Brain pericyte (primary cell): ENCODE data around the gene STK32C.

ENCODE experiments used
- DNase-seq: peaks from one replicate; pipeline ENCODE4 v3.0.0-alpha.2; 2012; ENCODE audit warnings: low read depth, low spot score

The STK32C gene

DNA sequence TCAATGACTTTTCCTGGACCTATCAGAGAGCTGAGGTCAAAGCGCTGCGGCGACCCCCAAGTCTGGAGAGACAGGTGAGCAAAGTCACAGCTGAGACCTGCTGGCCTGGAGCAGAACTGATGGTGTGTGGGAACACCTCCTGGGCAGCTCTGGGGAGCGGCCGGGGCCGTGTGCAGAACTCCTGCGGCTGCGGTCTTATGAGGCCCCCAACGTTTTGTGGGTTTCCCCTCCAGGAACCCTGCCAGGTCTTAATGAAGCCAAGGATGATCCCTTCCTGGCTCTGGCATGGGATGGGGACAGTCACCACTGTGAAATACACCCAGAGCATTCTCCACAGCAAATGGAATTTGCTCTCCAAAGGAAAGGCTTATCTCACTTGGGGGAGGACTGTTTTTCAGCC is 94.9 kb downstream of the STK32C start:
- DNase-seq = no peak

DNA sequence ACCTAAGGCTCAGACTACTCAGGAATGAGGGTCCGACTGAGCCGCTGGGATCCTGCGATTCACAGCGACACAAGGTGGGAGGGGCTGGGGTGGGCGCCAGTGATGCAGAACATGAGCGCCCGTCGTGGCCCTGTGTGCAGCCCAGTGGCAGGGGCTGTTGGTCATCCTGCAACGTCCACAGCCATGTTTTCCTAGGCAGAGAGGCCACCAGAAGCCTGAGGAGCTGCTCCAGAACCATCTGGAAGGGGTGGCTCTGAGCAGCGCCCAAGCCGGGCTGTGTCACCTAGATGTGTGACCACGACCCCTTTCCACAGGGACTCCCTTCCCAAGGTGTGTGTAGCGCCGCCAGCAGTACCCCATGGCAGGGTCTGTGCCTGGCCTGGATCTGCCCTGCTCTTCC is 96.5 kb downstream of the STK32C start:
- DNase-seq = no peak

DNA sequence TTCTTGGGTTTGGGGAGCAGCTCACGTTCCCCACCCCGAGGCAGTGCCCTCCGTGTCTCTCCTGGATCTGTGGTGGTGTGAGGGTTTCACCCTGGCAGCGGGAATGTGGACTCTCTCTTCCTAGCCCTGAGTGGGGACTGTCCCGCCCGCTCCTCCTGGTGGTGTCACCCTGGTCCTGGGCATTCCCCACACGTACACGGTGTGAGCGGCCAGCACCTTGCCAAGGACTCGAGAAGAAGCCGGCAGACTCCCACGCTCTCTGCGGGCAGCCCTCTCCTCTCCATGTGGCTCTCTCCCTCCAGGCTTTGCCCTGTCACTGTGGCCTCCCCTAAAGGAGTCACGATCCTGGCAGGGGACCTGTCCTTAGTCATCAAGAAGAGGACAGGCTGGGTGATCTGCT is 97.0 kb downstream of the STK32C start:
- DNase-seq = no peak

DNA sequence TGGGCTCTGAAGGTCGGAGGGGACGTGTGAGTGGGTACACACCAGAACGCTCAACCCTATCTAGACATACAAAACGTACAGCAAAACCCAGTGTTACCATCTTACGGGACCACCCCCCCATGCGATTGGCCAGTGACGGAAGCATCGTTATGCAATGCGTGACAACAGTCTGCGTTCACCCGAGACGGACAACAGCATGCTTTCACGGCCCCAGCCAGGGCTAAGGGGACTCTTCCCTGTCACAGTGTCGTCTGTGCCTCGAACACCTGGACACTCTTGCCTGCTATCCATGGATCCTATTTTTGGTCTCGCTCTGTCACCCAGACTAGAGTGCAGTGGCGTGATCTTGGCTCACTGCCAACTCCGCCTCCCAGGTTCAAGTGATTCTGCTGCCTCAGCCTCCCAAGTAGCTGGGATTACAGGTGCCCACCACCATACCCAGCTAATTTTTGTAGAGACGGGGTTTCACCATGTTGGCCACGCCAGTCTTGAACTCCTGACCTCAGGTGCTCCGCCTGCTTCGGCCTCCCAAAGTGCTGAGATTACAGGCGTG is 97.7 kb downstream of the STK32C start:
- no peak for DNase-seq

DNA sequence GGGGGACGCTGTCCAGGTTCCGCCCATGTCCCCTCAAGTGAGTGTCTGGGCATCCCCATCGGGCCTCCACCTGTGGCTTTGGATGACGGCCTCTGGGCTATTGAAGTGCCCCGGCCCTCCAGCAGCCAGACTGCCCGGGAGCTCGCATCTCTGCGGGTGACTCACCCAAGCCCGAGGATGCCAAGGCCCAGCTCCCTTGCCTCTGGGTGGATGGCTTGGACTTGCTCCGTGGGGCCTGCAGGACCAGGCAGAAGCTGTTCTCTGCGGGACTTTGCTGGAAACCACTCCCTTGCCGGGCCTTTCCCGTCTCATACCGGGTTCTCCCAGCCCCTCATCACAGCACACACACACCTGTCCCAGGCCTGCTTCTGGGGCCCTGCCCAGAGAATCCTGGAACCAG is 98.6 kb downstream of the STK32C start:
- DNase-seq = no peak

DNA sequence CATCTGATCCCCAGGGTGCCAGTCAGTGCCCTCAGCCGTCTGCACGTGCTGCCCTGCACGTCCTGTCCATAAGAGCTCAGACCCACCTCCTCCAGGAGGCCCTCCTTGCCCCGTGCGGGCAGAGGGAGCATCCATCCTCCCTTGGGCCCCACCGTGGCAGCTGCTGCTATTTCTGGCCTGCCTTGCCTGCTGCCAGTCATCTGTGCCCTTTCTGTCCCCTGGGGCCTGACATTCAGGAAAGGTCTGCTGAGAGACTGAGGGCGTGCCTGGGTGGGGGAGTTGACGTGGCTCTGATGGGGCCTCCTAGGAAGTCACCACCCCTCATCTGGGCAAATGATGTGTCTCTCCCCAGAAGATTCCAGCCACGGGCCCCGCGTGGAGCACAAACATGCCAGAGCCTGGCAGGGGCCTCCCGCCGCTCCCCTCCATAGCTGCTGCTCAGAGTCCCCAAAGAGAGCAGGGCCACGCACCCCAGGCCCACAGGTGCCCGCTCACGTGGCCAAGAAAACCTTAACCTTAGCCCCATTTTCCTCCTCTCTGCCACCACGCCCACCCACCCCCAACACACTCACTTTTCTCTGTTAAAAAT is 99.2 kb downstream of the STK32C start:
- no peak for DNase-seq

DNA sequence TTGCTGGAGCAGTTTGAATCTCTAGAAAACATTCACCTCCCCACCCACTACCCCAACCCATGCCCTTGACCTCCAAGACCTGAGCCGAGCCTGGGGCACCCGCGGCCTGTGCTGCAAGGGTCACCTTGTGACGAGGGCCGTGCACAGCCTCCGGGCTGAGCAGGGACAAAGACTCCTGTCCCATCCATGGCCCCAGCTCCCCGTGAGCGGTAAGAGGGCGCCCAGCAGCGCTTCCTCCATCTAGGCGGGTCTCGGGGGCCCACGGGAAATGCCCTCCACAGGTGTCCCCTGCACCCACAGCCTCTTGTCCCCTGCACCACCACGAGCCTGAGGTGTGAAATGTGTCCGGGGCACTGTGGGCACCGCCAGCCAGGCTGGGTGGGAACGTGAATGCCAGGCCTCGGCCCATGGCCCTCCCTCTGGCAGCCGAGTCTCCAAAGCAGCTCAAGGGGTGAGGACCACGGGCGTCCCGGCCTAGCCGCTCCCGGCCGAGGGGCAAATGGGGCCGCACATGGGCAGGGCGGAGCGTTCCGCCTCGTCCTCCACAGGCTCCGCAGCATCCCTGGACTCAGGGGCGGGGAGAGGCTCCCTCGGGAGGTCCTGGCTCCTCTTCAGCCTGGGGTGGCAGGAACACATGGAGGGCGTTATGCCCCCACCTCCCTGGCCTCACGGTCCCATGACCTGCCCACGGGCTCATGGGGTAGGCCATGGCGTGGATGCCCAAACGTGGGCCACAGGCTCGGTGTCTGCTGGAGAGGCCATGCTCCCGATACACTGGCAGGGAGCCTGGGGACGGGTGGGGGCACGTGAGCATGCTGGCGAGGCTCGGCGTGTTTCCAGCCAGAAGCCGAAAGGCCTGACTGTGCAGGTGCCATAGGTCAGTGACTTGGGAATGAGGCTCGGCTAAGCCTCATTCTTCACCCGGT is 100.0 kb downstream of the STK32C start:
- DNase-seq = no peak

DNA sequence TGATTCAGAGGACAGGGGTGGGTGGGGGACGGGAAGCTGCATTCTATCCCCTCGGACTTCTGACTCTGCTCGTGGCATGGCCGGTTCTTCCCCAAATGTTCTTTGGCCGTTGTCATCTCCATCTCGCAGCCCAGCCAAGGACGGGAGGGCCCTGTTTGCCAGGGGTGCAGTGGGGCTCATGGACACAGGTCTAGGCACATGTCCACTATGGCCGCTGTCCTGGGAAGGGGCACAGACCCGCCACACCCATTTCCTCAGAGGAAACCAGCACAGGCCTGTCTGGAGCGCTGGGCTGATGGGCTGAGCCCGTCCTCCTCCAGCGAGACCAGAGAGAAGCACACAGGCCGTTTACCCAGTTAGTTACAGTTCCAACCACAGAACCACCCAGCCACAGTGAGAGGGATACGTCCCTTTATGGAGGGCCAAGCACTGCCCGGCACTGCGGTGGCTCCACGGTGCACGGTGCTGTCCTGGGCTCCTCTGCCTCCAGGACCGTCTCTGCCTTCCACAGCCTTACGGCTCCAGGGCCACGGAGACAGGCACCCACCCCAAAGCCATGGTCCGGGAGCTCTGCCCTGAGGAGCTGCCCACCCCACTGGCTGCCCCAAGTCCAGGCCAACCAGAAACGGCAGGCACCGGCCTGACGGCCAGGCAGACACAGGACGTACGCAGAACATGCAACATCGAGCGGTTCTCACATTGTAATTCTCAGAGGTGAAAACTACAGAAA is 100.8 kb downstream of the STK32C start:
- DNase-seq = no peak

DNA sequence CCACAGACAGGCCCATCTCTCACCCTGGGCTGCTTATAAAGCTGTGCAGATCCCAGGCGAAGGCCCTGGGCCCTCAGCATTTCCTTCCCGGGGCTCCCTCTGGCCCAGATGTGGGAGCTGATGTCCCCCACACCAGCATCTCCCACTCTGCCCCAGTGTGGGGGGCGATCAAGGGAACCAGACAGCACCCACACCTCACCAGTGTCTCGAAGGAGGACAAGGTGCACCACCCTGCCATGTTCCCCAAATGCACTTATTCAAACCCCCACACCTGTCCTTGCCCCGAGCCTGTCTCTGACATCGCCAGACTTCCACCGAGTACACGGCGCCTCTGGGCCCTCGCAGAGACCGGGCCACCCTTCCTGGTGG is 101.4 kb downstream of the STK32C start:
- DNase-seq = no peak

DNA sequence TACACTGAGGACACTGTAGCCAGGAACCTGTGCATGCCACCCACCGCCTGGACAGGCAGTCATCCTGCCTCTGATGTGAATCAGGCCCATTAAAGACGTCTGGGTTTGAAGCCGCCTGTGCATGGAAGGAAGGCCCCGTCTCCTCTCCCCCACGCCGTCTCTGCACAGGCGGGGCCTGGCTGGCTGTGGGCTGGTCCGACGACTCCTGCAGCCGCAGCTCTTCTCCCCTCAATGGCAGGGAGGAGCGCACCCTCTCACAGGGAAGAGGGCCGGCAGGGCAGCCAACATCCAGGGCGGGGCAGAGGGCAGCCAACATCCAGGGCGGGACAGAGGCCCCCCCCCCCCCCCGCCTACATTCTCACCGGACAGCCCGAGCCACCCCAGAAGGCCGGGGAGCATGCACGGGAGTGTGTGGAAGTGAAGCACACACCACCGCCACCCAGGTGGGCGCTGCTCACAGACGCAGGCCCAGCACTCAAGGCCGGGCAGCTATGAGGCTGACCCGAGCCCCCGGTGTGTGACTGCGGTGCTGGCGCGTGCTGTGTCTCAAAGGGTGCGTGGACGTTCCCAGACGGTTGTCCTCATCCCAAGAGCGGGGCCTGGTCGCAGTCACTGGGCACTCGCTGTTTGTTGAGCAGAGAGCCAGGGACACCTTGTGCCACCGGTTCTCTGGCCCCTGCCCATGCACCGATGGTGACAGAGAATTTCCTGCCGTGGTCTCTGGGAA is 101.9 kb downstream of the STK32C start:
- no peak for DNase-seq

DNA sequence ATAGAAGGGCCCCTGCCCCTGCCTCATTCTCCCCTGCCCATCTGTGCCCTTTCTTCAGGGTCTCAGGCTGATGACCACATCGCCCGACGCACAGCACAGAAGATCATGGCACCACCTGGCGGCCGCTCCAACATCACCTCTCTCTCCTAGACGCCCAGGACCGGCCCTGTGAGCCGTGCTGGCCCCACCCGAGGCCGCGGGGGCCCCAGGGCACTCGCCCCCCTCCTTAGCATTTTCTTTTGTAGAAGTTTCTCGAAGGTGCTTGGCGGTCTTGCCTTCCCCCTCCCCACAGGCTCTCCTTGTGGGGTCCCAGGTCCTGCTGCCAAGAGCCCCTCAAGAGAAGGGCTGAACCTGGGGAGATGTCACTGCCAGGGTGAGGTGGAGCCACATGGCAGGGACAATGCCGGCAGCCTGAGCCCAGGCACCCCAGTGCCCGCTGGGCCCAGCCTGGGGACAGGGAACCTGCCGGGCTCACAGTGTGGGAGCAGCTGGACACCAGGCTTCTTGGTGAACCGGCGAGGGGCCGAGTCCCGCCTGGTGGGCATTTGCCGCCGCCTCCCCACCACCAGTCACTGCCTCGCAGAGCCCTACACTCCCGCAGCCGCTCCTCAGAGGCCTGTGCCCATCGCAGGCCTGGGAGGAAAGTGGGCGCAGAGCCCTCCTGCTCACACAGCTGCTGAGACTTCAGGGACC is 102.8 kb downstream of the STK32C start:
- no peak for DNase-seq

DNA sequence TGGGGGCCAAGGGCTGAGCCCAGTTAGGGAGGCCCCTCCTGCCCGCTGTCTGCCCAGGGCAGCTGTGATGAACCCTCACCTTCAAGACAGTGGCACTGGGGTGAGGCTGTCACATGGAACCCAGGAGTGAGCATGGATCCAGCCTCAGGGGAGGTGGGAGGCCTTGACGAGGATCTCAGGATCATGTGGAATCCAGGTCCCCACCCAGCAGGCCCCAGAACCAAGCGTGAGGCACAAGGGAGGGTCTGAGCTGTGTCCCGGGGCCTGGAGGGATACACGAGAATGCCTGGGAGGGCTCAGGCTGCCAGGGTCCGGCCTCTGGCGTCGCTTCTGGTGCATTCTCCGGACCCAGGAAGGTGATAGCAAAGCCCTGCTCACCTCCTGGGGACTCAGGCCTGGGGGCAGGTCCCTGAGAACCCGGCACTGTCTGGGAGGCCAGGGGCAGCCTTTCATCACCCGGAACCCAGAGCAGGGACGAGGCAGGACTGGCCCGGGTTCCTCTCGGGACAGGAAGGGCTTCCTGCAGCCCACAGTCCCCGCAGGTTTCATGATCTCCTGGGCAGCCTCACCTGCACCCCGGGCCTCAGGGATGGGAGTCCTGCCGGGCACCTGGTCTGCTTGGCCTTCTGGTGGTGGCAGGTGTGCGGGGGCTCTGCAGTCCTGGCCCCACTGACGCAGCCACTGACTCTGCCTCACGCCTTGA is 103.5 kb downstream of the STK32C start:
- no peak for DNase-seq

DNA sequence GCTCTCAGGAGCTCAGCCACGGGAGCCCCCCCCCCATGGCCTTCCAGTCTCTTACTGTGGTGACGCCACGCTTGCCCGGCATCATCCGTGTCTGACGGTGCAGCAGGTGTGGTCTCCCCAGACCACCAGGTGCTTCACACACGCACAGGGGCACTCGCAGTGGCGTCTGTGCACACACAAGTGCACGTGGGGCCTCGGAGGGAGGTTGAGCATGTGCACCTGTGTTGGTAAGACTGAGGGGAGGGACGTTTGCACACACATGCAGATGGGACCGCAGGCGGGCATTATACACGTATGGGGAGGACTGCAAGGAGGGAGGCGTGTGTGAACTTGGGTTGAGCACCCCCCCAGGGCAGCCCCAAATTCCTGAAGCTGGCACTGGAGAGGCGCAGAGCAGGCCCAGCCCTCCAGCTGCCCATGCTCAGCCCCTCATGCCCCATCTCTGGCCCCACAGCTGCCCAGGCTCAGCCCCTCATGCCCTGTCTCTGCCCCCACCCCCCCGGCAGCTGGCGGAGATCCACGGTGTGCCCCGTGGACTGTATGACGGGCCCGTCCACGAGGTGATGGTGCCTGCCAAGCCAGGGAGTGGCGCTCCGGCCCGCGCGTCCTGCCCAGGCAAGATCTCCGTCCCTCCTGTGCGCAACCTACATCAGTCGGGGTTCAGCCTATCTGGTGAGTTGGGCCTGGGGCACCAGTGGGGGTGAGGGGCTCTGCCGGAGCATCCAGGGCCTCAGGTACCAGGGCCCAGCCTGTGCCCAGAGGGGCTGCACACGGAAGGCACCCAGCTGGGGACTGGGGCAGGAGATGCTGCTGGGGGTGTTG is 104.3 kb downstream of the STK32C start:
- DNase-seq = no peak

DNA sequence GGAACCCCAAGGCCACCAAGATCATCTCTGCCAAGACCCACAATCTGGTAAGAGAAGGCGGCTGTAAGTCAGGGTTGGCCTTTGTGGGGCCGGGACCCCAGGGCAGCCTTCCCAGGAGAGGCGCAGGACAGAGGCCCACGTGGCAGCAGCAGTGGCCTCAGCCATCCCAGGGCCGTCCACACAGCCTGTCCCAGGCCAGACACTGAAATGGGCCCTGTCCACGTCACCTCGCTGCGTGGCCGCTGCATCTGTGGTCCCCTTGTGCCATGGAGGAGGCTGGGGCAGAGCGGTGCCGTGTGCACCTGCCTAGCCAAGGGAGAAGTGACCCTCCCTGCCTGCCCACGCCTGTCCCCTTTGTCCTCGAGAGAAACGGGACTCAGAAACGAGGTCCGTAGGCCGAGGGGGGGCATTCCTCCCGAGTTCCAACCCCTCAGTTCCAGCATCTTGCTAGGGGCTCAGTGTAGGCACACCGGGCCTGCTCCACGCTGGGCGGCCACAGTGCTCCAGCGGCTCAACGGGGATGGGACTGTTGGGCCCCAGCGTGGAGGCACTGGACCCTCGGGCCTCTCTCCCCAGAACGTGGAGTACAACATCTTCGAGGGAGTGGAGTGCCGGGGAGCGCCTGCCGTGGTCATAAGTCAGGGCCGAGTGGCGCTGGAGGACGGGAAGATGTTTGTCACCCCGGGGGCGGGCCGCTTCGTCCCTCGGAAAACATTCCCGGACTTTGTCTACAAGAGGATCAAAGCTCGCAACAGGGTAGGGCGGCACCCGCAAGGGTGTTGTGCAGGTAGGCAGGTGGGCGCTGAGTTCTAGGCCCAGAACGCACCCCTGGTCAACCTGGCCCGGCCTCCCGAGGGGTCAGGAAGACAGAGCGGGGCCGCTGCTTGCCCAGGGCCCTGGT is 105.4 kb downstream of the STK32C start:
- DNase-seq = no peak

DNA sequence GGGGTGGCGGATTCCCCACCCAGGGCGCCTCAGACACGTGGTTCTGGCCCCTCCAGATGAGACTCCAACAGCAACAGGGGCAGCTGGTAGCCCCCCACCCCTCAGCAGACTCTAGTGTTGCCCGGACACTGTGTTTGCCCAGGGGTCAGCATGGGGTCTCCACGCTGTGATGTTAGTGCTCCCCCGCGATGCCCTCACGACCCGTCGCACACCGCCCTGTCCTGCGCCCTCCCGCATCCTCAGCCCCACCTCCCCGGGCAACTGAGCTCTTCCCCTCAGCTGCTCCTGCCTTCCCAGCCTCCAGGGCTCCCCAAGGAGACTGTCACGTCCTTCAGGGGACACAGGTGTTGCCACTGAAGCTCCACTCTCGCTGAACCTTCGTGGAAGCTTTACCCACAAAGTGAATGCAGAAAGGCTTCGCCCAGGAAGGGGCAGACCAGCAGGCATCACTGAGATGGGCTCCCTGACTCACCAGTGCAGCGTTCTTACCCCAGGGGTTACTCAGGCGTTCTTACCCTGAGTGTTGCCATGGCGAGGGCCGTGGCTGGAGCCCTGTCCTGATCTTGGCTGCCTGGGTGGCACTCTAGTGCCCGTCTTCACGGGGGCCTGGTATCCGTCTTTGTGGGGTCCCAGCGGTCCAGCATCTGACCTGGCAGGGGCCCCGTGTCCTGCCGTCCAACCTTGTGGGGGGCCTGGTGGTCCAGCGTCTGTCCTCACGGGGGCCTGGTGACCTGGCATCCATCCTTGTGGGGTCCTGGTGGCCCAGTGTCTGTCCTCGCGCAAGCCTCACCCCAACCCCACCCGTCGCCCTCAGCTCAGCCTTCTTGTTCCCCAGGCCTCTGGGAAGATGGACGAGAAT is 106.4 kb downstream of the STK32C start:
- no peak for DNase-seq

DNA sequence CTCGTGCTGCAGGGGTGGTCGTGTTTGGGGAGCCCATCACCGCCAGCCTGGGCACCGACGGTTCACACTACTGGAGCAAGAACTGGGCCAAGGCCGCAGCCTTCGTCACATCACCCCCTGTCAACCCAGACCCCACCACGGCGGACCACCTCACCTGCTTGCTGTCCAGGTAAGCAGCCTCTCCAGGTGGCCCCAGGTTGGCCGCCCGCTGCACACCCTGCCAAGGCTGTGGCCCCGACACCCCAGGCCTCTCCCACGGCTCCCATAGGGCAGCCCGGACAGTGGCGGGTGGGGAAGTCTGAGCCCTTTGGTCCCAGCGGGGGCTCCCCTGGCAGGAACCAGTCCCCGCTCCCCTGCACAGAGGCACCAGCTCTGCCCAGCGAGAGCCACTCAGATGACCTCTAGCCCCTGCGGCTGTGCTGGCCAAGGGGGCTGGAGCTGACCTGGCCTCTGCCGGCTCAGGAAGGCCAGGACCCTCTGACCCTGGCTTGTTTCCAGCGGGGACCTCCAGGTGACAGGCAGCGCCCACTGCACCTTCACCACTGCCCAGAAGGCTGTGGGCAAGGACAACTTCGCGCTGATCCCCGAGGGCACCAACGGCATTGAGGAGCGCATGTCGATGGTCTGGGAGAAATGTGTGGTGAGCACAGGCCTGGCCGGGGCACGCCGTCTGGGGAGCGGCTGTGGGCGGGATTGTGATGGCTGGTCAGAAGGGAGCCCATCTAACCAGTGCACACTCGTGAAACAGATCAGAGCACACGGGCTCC is 107.2 kb downstream of the STK32C start:
- DNase-seq = no peak

DNA sequence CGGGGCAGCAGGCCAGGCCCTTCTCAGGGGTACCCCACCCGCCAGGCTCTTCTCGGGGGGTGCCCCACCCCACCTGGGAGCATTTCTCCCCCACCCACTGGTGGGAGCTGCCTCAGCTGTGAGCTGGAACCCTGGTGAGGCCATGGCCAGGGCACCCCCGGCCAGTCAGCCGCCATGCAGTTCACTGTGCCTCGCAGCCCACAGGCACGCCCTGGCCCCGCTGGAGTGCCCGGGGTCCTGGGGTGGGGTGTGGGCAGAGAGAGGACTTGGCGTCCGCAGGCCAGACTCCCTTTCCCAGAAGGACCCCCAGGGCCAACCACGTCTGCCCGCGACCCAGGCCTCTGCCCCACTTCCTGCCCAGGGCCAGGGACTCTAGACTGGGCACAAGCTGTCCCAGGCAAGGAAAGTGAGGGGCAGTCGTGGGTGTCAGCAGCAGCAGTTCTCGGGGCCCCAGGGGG is 107.9 kb downstream of the STK32C start:
- no peak for DNase-seq
